ENCODE measurements around the gene MAN2B2.

The MAN2B2 gene

GRCh38 chr4:6565691-6566390, 9.1 kb upstream of the MAN2B2 start:
- no peaks in the 10 kb centered on the region for H3K9me3 Mint-ChIP-seq
- H3K4me1 Mint-ChIP-seq (ENCODE audit: low read depth in 2 of 2) = peaks cover 0 to 12% of the 10 kb centered on the region in 2 donors
- H3K27me3 Mint-ChIP-seq = peaks cover 42 to 58% of the 10 kb centered on the region in 2 donors
- no peak overlapping the region for H3K4me3 Mint-ChIP-seq
- no peaks in the 10 kb centered on the region for H3K36me3 Mint-ChIP-seq (ENCODE audit: insufficient read depth)
- ATAC-seq (replicated peaks) (no peak), DNase-seq (no peak)
- H3K27ac Mint-ChIP-seq = no peak overlapping the region

- no peak overlapping the region for H3K4me3 Mint-ChIP-seq
- DNase-seq (no peak), ATAC-seq (replicated peaks) (no peak)
- no peaks in the 10 kb centered on the region for H3K9me3 Mint-ChIP-seq
- no peaks in the 10 kb centered on the region for H3K36me3 Mint-ChIP-seq (ENCODE audit: insufficient read depth)
- peaks cover 0 to 6% of the 10 kb centered on the region in 2 donors for H3K4me1 Mint-ChIP-seq (ENCODE audit: low read depth in 2 of 2)
- peaks cover 34 to 50% of the 10 kb centered on the region in 2 donors for H3K27me3 Mint-ChIP-seq
- no peak overlapping the region for H3K27ac Mint-ChIP-seq
Measured at GRCh38 chr4:6566391-6567190, 8.4 kb upstream of the MAN2B2 start.

- H3K4me1 Mint-ChIP-seq (ENCODE audit: low read depth in 2 of 2) = peaks cover 0 to 3% of the 10 kb centered on the region in 2 donors
- no peaks in the 10 kb centered on the region for H3K9me3 Mint-ChIP-seq
- no peaks in the 10 kb centered on the region for H3K36me3 Mint-ChIP-seq (ENCODE audit: insufficient read depth)
- peaks cover 28 to 44% of the 10 kb centered on the region in 2 donors for H3K27me3 Mint-ChIP-seq
- DNase-seq (no peak), ATAC-seq (replicated peaks) (no peak)
- H3K4me3 Mint-ChIP-seq = no peak overlapping the region
- H3K27ac Mint-ChIP-seq = no peak overlapping the region
Measured at GRCh38 chr4:6567218-6567617, 7.8 kb upstream of the MAN2B2 start.

GRCh38 chr4:6568148-6568547, 6.8 kb upstream of the MAN2B2 start:
- peaks cover 23 to 36% of the 10 kb centered on the region in 2 donors for H3K27me3 Mint-ChIP-seq
- no peaks in the 10 kb centered on the region for H3K9me3 Mint-ChIP-seq
- no peak overlapping the region for H3K27ac Mint-ChIP-seq

GRCh38 chr4:6568689-6569332, 6.2 kb upstream of the MAN2B2 start:
- DNase-seq (no peak), ATAC-seq (replicated peaks) (no peak)
- Mint-ChIP-seq H3K27me3 (peaks cover 23 to 36% of the 10 kb centered on the region in 2 donors), H3K4me1 (ENCODE audit: low read depth in 2 of 2) (peaks cover 0 to 3% of the 10 kb centered on the region in 2 donors), H3K27ac (no peak overlapping the region), H3K9me3 (no peaks in the 10 kb centered on the region), H3K4me3 (no peak overlapping the region), H3K36me3 (ENCODE audit: insufficient read depth) (no peaks in the 10 kb centered on the region)

More at GRCh38 chr4:6568148-6568547, 6.8 kb upstream of the MAN2B2 start:
- Mint-ChIP-seq H3K4me1 (ENCODE audit: low read depth in 2 of 2) (peaks cover 0 to 3% of the 10 kb centered on the region in 2 donors), H3K36me3 (ENCODE audit: insufficient read depth) (no peaks in the 10 kb centered on the region), H3K4me3 (no peak overlapping the region)
- DNase-seq (no peak), ATAC-seq (replicated peaks) (no peak)

GRCh38 chr4:6571608-6572007, 3.4 kb upstream of the MAN2B2 start:
- DNase-seq = no peak
- peaks cover 6 to 8% of the 10 kb centered on the region in 2 donors for H3K4me1 Mint-ChIP-seq (ENCODE audit: low read depth in 2 of 2)
- ATAC-seq (replicated peaks) = no peak

GRCh38 chr4:6573551-6573950, 1.4 kb upstream of the MAN2B2 start:
- peak overlapping the region in 1 of 2 donors; percentile 91 for H3K4me3 Mint-ChIP-seq
- peaks cover 8% of the 10 kb centered on the region for H3K36me3 Mint-ChIP-seq (ENCODE audit: insufficient read depth)
- ATAC-seq (replicated peaks) (no peak), DNase-seq (no peak)
- H3K4me1 Mint-ChIP-seq (ENCODE audit: low read depth in 2 of 2) = peaks cover 12 to 13% of the 10 kb centered on the region in 2 donors
- H3K9me3 Mint-ChIP-seq = no peaks in the 10 kb centered on the region
- H3K27ac Mint-ChIP-seq = no peak overlapping the region
- H3K27me3 Mint-ChIP-seq = no peaks in the 10 kb centered on the region

More at GRCh38 chr4:6571608-6572007, 3.4 kb upstream of the MAN2B2 start:
- Mint-ChIP-seq H3K9me3 (no peaks in the 10 kb centered on the region), H3K36me3 (ENCODE audit: insufficient read depth) (no peaks in the 10 kb centered on the region), H3K4me3 (no peak overlapping the region), H3K27me3 (peaks cover 8 to 10% of the 10 kb centered on the region in 2 donors), H3K27ac (no peak overlapping the region)

GRCh38 chr4:6573986-6574746, 823 bp upstream of the MAN2B2 start:
- H3K36me3 Mint-ChIP-seq (ENCODE audit: insufficient read depth) = peaks cover 12% of the 10 kb centered on the region
- H3K4me1 Mint-ChIP-seq (ENCODE audit: low read depth in 2 of 2) = peaks cover 12 to 13% of the 10 kb centered on the region in 2 donors
- H3K4me3 Mint-ChIP-seq = peak overlapping the region; percentile 91 to 94
- peaks cover 0 to 2% of the 10 kb centered on the region in 2 donors for H3K9me3 Mint-ChIP-seq
- H3K27ac Mint-ChIP-seq = peak overlapping the region; percentile 65 to 93
- DNase-seq (no peak), ATAC-seq (replicated peaks) (no peak)
- H3K27me3 Mint-ChIP-seq = no peaks in the 10 kb centered on the region

- Mint-ChIP-seq H3K27ac (peak overlapping the region; percentile 65 to 93), H3K4me3 (peak overlapping the region; percentile 91 to 94), H3K27me3 (no peaks in the 10 kb centered on the region), H3K9me3 (peaks cover 0 to 9% of the 10 kb centered on the region in 2 donors), H3K4me1 (ENCODE audit: low read depth in 2 of 2) (peaks cover 15 to 17% of the 10 kb centered on the region in 2 donors), H3K36me3 (ENCODE audit: insufficient read depth) (peaks cover 26% of the 10 kb centered on the region)
- ATAC-seq (replicated peaks) = no peak
- no peak for DNase-seq
Measured at GRCh38 chr4:6575503-6576240, 683 bp downstream of the MAN2B2 start.

- Mint-ChIP-seq H3K9me3 (peaks cover 0 to 9% of the 10 kb centered on the region in 2 donors), H3K27ac (peak overlapping the region in 1 of 2 donors; percentile 93), H3K36me3 (ENCODE audit: insufficient read depth) (peaks cover 31% of the 10 kb centered on the region), H3K4me1 (ENCODE audit: low read depth in 2 of 2) (peaks cover 15 to 17% of the 10 kb centered on the region in 2 donors), H3K27me3 (no peaks in the 10 kb centered on the region), H3K4me3 (peak overlapping the region; percentile 91 to 94)
- ATAC-seq (replicated peaks) (no peak), DNase-seq (no peak)
Measured at GRCh38 chr4:6576512-6576911, 1.5 kb downstream of the MAN2B2 start.

GRCh38 chr4:6576932-6577331, 1.9 kb downstream of the MAN2B2 start:
- H3K36me3 Mint-ChIP-seq (ENCODE audit: insufficient read depth) = peaks cover 31% of the 10 kb centered on the region
- DNase-seq (no peak), ATAC-seq (replicated peaks) (no peak)
- H3K27ac Mint-ChIP-seq = peak overlapping the region in 1 of 2 donors; percentile 60
- H3K27me3 Mint-ChIP-seq = no peaks in the 10 kb centered on the region
- H3K4me3 Mint-ChIP-seq = peak overlapping the region; percentile 59 to 94
- peaks cover 15 to 17% of the 10 kb centered on the region in 2 donors for H3K4me1 Mint-ChIP-seq (ENCODE audit: low read depth in 2 of 2)
- H3K9me3 Mint-ChIP-seq = peaks cover 0 to 9% of the 10 kb centered on the region in 2 donors

- H3K27me3 Mint-ChIP-seq = no peaks in the 10 kb centered on the region
- H3K36me3 Mint-ChIP-seq (ENCODE audit: insufficient read depth) = peaks cover 34% of the 10 kb centered on the region
- DNase-seq = no peak
- H3K4me1 Mint-ChIP-seq (ENCODE audit: low read depth in 2 of 2) = peaks cover 17 to 18% of the 10 kb centered on the region in 2 donors
- H3K27ac Mint-ChIP-seq = peak overlapping the region in 1 of 2 donors; percentile 60
- no peak for ATAC-seq (replicated peaks)
- H3K4me3 Mint-ChIP-seq = peak overlapping the region in 1 of 2 donors; percentile 94
- peaks cover 0 to 9% of the 10 kb centered on the region in 2 donors for H3K9me3 Mint-ChIP-seq
Measured at GRCh38 chr4:6577409-6577808, 2.4 kb downstream of the MAN2B2 start.

Data from effector memory CD8-positive, alpha-beta T cell (primary cell).